HUDEP-2 (cell line): ENCODE measurements around the gene SERGEF.
"Not testable (repeated sequence)": the region's sequence is repeated elsewhere in the genome, so short reads cannot be mapped to it uniquely, and the experiment has no call there.

ENCODE experiments used
- DNase-seq, 76 experiments: peaks; one replicate each; lab custom pipeline; 2025; ENCODE audit not compliant: unreplicated experiment in 76 of 76; lab: John Stamatoyannopoulos, UW

Gene SERGEF

DNA sequence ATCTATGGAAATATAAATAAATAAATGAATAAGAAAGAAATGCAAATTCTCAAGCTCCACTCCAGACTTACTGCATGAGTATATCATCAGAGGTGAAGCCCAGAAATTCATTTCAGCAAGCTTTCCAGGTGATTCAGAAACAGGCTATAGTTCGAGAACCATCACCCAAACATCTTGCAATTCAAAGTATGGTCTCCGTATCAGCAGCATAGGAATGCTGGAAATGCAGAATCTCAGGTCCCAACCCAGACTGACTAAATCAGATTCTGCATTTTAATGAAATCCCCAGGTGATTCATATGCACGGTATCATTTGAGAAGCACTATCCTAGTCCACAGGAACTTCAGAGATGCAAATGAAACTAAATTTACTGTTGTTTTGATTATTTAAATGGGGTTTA is 95.3 kb downstream of the SERGEF start:
- no peak for DNase-seq

DNA sequence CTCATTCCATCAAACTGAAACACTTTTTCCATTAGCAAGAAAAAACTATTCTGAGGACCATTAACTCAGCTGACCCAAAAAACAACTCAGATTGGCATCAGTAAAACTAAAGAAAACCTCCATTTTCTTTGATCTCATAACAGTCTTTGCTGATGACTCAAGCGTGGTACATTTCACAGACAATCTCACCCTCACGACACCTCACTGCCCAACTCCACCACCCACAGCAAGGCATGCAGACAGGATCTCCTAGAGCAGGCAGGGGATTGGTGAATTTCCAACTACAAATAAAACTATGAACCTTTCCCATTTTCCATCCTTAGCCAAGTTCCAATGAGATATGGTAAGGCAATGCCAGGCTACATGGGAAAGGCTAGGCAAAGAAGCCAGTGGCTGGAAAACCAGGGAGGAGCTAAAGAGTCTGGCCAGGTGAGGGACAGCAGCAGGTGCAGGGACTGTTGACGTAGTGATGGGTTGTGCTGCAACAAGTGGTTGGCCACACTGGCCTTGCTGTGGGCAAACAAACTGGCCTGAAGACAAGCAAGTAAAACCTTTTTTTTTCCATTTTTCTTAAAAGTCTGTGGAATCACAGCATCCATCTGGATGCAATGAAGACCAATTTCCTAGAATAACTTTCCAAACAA is 97.2 kb downstream of the SERGEF start:
- no peak for DNase-seq

DNA sequence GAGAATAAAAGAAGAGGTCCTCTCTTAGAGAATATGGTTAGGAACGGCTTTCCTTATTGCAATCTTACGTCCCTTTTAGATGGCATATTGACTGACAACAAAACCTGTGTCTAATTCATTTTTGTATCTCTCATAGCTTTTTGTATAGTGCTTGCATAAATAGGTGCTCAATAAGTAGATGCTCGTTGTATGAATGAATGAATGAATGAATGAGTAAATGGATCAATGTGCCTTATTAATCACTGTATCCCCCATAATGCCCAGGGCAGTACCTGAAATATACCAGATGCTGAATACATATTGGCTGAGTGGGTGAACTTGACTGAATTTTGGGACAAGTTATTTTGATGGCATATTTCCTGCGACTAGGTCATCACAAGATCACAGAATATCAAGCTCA is 97.9 kb downstream of the SERGEF start:
- no peak for DNase-seq

DNA sequence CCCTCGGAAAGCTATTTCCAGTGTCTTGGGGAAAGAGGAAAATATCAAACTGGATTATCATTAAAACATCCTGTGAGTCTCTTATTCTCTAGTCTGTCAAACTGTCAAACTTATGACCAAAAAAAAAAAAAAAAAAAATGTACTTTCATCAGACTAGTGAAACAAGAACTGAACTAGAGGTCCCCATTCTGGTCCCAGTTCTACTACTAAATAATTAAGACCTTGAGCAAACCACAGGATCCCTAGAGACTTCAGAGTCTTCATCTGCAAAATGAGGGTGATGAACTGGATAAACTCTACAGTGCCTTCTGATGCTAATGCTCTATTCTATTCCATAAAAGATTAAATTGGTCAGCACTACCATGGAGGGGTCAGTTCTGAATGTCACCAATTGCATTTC is 105.8 kb downstream of the SERGEF start:
- no peak for DNase-seq

DNA sequence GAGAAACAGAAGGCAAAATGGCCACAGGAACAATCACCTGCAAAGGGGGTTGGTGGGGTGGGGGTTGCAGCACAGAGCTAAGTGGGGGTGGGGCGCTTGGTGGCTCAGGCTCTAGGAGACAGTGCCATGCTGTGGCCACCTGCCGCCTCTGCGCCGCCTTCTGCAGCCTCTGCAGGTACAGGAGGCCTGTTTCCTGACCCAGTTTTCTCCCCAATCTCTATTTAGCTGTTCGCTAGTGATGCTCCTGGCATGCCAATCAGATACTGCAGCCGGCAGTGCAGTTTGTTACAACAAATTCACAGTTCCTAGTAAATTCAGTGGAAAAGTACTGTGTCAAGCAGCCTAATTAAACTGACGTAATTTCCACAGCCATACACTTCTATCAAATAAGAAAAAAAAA is 106.4 kb downstream of the SERGEF start:
- peak in 4 of 76 experiments; percentile 2 to 15 (median 5) for DNase-seq

DNA sequence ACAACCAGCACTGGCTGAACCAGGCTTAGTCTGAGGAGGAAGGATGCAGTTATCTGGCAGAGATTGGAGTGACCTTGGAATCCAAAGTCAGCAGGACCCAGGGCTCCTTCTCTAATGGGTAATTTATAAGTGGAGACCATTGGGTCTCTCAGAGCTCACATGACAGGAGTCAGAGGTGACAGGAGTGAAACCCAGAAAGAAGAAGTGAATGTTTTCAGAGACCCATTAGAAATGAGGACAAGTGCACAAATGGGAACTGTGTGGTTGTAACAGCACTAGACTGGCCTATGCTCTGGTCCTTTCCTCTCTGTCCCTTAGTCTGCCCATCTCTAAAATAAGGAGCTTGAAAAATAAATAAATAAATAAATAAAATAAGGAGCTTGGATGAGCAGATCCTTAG is 107.4 kb downstream of the SERGEF start:
- DNase-seq, result no peak

DNA sequence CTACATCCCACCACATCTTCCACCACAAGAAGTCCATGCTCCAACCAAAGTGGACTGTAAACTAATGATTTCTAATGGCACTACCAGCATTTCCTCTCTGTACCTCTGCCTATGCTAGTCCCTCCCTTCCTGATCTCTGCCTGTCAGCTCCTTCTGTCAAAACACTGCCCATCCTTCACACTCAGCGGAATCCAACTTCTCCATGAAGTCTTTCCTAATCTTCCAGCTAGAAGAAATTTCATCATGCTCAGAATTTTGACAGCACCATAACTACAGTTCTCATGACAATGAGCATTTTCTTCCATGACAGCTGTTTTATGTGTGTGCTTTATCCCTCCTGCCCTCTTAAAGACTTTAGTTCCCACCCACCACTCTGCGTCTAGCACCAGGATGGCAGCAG is 111.4 kb downstream of the SERGEF start:
- DNase-seq, result no peak

DNA sequence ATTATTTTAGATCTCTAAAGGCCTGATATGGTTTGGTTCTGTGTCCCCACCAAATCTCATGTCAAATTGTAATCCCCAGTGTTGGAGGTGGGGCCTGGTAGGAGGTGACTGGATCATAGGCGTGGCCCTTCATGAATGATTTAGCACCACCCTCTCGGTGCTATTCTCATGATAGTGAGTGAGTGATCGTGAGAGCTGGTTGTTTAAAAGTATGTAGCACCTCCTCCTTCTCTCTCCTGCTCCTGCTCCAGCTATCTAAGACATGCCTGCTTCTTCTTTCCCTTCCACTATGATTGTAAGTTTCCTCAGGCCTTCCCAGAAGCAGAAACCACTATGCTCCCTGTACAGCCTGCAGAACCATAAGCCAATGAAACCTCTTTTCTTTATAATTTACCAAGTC is 114.1 kb downstream of the SERGEF start:
- DNase-seq, result peak in 30 of 76 experiments; percentile 3 to 53 (median 10)

DNA sequence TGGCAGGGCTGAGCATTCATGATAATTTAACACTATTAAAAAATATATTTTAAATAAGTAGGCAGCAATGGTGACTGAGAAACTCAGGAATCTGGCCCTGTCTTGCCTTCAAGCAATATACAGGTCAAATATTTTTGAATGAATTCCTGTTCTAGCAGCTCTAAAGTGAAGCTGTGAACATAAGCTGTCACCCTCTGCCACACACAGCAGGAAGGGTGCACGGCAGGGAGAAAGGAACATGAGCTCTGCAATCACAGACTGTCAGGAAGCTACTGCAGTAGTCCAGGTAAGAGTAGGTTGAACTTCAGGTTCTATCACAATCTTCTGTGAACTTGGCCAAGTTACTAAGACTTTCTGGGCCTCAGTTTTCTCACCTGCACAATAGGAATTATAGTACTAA is 114.8 kb downstream of the SERGEF start:
- DNase-seq, result no peak

DNA sequence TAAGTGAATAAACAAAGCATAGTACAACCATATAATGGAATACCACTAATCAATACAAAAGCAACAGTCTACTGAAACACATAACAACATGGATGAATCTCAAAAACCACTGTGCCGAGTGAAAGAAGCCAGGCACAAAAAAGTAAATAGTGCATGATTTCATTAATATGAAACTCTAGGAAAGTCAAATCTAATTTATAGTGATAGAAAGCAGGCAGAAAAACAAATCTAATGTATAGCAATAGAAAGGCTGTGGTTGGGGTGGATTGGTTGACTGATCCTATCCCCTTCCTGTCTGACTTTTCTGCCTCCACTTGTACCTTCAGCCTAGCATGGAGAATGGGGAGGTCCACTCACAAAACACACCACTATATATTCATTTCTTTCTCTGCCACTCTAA is 115.4 kb downstream of the SERGEF start:
- DNase-seq, result no peak

DNA sequence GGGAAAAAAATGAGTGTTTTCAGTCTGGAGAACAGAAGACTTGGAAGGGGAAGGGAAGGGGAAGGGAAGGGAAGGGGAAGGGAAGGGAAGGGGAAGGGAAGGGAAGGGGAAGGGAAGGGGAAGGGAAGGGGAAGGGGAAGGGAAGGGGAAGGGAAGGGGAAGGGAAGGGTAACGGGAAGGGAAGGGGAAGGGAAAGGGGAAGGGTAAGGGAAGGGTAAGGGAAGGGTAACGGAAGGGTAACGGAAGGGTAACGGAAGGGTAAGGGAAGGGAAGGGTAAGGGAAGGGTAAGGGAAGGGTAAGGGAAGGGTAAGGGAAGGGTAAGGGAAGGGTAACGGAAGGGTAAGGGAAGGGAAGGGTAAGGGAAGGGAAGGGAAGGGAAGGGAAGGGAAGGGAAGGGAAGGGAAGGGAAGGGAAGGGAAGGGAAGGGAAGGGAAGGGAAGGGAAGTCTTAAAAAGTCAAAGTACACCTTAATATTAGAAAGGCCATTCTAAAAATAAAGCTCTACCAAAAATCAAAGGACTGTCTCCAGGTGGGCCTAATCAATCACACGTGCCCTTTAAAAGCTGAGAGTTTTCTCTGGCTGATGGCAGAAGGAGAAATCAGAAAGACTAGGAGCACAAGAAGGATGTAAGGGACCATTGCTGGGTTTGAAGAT is 116.2 kb downstream of the SERGEF start:
- DNase-seq, result not testable (repeated sequence)

DNA sequence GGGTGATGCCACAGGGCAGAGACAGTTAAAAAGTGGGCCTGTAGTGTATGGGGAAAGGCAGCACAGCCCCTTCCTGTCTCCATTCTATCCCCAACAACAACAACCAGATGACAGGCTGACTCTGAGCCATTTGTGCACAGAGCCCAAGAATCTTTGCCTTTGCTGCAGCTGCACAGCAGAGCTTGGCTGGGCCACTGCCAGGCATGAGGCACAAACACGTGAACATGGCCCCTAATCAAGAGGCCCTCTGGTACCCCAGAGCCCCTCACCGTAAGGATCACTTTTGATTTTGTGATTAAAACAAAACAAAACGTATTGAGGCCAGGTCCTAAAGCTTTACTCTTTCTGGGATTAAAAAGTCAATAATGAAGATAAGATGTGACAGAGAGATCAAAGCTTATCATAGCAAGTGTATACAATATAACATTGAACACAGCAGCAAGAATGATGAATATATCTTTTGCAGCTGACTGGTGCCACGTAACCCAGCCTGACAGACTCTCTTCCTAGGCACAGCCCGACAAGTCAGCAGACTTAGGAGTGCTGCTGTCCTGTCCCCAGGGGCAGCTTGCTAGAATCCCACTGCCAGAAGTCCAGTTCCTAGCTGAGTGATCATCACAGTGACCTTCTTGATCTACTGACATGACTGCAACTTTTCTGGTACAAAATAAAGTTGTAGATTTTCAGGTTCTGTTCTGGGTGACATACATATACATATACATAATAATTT is 117.8 kb downstream of the SERGEF start:
- DNase-seq, result no peak

DNA sequence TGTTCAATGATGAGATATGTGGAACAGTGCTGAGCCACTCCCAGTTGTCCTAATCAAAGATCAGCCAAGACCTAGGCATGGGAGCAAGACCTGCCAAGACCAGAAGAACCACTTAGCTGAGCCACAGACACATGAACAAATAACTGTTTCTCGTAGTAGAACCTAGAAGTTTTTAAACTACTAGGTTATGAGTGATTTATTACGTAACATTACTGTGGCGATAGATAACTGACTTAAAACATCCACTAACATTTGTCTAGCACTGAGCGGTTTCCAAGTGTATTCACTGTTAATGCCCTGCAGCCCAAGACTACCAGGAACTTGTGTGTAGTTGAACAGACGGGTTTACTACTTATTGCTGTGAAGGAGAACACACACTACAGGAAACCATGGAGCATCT is 120.4 kb downstream of the SERGEF start:
- DNase-seq, result peak in 2 of 76 experiments; percentile 1 to 5

DNA sequence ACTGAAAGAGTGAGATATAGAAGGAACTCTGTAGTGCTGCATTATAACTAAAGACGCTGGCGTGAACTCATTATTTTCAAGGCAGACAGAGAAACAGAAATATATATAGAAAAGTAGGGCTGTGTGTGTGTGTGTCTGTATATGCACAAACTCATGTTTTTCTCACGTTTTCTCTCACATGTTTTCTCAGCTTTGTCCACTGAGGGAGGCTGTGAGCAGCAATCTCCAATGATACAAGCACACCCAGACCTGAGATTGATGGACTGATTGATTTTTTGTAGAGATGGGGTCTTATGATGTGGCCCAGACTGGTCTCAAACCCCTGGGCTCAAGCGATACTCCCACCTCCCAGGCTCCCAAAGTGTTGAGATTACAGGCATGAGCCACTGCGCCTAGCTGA is 122.5 kb downstream of the SERGEF start:
- no peak for DNase-seq

DNA sequence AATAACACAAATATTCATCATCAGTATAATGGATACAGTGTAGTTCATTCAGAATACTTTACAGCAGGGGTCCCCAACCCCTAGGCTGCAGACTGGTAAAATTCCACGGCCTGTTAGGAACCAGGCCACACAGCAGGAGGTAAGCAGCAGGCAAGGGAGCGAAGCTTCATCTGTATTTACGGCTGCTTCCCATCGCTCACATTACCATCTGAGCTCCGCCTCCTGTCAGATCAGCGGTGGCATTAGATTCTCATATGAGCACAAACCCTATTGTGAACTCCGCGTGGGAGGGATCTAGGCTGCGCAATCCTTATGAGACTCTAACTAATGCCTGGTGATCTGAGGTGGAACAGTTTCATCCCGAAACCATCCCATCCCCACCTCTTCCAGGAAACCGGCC is 125.1 kb downstream of the SERGEF start:
- DNase-seq, result no peak

DNA sequence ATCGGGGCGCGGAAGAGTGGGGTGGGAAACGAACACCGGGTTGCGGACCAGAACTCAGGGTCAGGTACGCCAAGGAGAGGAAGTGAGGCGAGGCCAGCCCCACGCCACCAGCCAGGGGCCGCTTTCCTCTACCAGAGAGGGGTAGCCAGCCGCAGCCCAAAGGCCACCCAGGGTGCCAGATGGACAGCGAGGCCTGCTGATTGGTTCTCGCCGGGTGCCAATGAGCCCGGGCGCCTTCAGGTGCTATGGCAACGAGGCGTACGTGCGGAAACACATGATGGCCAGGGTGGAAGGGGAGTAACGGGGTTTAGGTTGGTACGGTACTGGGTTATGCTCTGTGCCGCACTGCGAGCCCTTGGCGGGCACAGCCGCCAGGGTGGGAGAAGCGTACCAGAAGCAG is 128.9 kb downstream of the SERGEF start:
- no peak for DNase-seq

DNA sequence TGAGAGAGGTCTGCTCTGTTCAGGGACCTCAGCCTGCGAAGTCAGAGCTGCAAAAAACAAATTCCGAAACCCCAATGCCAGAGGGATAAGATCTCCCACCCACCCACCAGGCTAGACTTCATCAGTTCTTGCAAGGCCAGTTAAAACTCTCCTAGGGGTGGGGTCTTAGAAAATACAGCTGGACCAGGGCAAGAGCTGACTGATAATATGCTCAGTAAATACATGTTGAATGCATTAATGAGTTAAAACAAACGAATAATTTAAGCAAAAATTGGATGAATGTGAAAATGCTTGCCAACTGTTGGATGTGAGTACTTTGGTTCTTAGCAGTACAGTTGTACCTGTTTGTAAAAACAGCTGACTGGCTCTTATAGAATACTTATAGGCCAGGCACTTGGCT is 129.8 kb downstream of the SERGEF start:
- no peak for DNase-seq

DNA sequence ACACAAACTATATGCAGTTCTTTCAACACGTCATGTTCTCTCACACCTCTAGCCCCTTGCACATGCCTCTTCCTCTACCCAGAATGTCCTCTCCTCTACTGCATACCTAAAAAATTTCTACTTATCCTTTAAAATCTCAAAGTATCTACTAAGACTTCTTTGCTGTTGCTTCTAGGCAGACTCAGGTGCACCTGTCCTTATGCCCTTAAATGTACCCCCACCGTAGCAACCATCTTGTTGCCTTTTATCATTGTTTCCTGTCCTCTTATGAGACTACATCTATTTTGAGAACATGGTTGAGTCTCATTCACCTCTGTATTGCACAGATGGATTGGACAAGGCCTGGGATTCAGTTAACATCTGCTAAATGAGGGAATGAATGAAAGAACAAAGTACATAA is 134.1 kb downstream of the SERGEF start:
- no peak for DNase-seq

DNA sequence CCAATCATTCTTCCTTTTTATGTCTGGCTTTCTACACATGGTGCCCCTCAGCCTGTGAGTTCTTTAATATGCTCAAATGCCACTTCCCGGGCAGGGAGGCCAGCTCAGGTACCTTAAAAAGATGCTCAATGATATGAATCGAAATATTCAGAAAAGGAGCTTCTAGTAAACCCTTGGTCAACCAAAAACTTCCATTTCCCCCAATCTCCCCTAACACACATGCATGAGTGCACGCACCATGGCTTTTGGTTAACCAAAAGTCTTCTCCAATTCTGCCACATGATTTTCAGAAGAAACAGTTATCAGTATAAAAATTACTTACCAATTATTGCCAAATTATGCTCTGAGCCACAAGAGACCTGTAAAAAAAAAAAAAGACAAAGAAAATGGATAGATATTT is 135.0 kb downstream of the SERGEF start:
- DNase-seq, result no peak

DNA sequence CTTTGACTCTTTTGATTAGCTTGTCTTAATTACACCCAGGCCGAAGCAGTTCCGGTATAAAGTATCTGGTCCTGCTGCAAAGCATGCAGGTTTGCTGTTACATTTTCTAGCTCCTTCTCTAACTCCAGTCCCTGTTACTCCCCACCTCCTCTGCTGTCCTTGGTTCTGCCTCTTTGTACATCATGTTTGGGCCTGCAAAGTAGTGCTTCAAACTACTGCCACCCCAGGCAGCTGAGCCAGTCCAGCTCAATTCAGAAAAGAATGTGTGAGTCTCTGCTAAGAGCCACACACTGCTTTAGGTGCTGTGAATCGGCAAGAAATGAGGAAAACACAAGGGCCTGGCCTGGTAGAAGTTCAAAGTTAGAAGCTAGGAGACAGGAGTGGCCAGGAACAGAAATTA is 136.0 kb downstream of the SERGEF start:
- DNase-seq, result no peak

DNA sequence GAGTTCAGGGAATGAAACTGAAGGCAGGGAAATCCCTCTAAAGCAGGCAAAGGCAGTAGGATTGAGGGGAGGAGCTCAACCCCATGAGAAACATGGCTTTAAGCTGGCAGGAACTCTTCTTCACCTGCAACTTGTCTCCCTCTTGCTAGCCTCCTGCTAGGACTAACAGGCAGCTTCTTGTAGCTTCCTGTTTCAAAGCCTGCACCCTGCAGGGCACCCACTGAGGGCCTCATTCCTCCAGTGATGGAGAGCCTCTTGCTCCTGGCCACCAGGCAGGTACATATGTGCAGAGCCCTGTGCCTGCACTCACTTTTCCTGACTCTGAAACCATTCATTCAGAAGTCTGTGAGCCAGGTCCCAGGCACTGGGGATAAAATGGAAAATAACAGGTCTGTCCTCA is 137.0 kb downstream of the SERGEF start:
- DNase-seq, result no peak

DNA sequence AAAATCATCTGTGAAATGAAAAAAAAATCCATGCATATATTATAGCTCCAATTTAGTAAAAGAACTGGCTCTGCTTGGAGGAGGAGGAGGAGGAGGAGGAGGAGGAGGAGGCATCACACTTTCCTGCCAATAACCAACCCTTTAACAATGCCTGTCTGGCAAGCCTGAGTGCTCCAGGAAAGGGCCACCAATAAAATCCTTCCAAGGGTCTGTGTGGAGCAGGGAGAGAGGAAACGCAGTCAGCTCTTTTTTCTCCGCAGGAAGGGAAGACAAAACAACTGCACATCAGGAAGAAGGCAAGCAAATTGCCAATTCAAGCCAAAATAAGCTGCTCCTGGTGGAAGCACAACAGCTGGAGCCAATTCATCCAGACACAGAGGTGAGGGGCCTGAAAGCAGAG is 139.3 kb downstream of the SERGEF start:
- no peak for DNase-seq
